HG02759 (cell line): ENCODE measurements around the gene OR52N4.
"Not testable (repeated sequence)": the region's sequence is repeated elsewhere in the genome, so short reads cannot be mapped to it uniquely, and the experiment has no call there.

ENCODE experiments used
- ATAC-seq: cut with Tn5 transposase; IDR thresholded peaks from one replicate; pipeline ENCODE4 v1.9.1; 2021; ENCODE audit warnings: mild to moderate bottlenecking, moderate library complexity; ENCODE audit not compliant: unreplicated experiment

OR52N4 gene

DNA sequence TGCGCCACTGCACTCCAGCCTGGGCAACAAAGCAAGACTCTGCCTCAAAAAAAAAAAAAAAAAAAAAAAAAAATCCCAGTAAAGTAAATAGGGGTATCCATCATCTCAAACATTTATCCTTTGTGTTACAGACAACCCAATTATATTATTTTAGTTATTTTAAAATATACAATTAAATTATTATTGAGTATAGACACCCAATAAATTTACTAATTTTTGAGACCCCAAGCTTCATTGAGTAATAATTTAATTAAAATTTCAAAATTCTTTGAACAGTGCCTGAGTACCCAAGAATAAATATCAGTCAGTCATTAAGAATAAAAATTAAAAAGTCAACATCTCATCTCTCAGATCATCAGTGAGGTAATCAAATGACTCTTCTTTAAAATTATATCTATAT lies at the start of gene OR52N4:
OR52N4 (plus strand) TSS at position 301 of the 400 bp plus-strand sequence. CDS start 498 bp downstream, outside the sequence.
- ATAC-seq, result no peak

DNA sequence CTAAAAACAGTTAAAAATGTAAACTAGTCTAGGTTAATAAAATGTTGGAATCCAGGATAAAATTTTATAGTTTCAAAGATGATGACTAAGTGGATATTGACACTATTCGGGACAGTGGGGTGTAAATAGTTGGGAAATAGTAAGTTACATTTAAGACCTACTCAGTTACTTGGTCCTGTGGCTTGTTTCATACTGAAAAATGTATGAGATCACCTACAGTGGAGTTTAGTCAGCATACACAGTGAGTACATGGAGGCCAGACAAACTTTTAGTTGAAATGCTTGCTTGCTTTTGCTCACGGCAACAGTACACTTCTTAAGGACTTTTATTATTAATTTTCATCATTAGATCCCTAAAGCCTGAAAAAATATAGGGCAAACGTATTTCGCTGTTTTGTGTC lies 48.4 kb upstream of the OR52N4 start:
- ATAC-seq, result no peak

DNA sequence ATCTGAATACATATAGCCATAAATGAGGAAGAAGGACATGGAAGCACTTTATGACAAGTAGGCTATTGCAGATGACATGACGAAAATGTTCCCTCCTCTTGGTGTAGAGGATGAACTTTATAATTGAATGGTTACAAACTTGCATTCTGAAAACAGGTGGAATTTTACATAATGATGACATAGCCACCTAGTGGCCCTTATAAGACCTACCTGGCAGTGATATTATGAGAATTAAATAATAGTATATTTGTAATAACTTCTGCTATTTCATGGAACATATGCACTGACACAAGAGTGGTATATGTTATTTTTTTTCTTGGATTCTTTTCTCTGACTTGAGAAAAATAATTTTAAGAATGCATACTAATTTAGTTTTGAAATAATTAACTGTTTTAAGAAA lies 41.5 kb upstream of the OR52N4 start:
- ATAC-seq, result no peak

DNA sequence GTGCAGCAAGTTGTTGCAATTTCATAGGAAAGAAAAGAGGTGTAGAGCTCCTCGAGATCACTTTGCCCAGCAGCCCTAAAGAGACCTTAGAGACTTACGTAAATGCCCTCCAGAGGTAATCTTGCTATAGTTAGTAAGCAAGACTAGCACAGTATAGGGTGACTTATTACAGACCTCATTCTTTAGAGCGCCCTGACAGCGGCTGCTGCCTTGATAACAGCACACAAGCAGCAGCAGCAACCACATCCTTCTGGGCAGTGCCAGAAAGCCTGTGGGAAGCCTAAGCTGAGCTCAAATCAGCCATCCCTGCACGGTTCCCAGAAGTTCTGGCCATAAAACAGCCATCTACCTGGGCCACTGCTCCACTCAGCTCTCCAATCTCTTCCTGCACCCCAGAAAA lies 40.3 kb upstream of the OR52N4 start:
- ATAC-seq, result no peak

DNA sequence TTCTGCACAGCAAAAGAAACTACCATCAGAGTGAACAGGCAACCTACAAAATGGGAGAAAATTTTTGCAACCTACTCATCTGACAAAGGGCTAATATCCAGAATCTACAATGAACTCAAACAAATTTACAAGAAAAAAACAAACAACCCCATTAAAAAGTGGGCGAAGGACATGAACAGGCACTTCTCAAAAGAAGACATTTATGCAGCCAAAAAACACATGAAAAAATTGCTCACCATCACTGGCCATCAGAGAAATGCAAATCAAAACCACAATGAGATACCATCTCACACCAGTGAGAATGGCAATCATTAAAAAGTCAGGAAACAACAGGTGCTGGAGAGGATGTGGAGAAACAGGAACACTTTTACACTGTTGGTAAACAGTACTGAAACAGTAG lies 37.5 kb upstream of the OR52N4 start:
- ATAC-seq, result not testable (repeated sequence)

DNA sequence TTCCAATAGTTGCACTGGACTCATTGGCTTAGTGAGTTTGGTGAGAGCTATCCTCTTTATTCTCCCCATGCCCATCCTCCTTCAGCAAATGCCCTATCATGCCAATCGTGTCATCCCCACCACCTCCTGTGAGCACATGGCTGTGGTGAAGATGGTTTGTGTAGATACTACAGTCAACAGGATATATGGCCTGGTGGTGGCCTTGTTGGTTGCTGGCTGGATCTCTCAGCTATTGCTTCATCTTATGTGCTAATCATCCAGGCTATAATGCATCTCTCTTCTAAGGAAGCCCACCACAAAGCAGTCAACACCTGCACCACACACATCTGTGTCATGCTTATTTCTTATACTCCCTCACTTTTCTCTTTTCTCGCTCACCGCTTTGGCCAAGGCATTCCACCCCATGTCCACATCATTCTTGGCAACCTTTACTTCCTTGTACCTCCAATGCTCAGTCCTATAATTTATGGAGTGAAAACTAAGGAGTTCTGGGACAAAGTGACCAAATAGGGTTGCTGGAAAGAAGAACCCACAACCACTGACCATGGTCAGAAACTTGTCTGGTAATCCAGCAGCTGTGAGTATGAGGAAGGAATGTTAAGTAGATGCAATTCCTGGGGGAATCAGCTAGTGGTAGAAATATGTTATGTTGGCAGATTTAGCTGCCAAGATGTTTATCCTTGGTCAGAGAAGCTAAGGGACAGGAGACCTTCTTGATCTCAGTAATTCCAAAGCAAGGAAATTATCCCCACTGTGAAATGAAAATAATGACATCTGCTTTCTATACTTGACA lies 34.1 kb upstream of the OR52N4 start:
- ATAC-seq, result no peak

DNA sequence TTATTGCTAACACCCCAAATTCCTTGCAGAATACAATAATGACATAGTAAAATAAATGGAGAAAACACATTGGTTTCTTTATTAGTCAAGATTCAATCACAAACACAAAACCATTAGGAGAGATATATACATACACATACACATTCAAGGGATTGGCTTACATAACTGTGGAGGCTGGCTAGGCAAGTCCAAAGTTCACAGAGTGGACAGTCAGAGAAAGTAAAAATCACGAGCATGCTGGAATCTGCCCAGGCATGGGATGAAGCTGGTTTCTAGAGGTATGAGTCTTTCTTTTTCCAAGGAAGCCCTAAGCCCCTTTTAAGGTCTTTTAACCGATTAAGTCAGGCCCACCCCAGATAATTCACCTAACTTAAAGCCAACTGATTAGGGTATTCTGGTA lies 31.4 kb upstream of the OR52N4 start:
- ATAC-seq, result no peak

DNA sequence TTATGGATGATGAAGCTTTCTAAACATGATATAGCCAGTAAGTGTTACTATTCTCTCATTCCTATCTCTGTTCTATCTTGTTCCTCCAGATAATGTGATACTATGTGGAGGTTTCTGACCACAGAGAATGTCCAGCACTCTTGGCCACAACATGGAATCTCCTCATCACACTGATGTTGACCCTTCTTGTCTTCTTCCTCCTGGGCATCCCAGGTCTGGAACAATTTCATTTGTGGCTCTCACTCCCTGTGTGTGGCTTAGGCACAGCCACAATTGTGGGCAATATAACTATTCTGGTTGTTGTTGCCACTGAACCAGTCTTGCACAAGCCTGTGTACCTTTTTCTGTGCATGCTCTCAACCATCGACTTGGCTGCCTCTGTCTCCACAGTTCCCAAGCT lies 27.7 kb upstream of the OR52N4 start:
- no peak for ATAC-seq

DNA sequence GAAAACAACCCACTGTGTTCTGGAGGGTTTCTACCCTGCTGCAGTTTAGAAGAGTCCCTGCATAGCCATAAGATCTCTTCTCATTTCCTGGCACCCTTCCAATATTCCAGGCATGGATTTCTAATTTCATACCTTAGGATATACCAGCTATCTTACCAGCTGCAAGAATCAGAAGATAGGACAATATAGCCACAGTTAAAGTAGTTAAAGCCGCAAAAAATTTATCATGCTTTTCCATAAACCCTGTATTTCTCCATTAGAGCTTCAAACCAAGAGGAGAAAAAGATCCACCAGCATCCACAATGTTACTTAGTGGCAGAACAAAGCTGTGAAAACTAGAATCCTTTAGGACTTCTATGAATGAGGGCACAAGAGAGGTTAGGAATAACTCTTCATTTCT lies 26.4 kb upstream of the OR52N4 start:
- ATAC-seq, result no peak

DNA sequence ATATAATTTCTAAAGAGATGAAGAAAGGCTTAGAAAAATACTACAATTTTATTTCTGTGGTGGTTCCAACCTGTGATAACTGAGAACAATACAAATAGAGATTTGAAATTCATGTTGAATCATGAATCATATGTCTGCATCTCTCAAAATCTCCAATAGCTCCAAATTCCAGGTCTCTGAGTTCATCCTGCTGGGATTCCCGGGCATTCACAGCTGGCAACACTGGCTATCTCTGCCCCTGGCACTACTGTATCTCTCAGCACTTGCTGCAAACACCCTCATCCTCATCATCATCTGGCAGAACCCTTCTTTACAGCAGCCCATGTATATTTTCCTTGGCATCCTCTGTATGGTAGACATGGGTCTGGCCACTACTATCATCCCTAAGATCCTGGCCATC lies 17.6 kb upstream of the OR52N4 start, which contains the start of gene OR56B1:
OR56B1 (plus strand) TSS at position 53 of the 400 bp plus-strand sequence; CDS start at position 122, 69 bp downstream.
- ATAC-seq, result no peak

DNA sequence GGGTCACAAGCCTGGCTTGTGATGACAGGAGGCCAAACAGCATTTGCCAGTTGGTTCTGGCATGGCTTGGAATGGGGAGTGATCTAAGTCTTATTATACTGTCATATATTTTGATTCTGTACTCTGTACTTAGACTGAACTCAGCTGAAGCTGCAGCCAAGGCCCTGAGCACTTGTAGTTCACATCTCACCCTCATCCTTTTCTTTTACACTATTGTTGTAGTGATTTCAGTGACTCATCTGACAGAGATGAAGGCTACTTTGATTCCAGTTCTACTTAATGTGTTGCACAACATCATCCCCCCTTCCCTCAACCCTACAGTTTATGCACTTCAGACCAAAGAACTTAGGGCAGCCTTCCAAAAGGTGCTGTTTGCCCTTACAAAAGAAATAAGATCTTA lies 17.0 kb upstream of the OR52N4 start:
- no peak for ATAC-seq

DNA sequence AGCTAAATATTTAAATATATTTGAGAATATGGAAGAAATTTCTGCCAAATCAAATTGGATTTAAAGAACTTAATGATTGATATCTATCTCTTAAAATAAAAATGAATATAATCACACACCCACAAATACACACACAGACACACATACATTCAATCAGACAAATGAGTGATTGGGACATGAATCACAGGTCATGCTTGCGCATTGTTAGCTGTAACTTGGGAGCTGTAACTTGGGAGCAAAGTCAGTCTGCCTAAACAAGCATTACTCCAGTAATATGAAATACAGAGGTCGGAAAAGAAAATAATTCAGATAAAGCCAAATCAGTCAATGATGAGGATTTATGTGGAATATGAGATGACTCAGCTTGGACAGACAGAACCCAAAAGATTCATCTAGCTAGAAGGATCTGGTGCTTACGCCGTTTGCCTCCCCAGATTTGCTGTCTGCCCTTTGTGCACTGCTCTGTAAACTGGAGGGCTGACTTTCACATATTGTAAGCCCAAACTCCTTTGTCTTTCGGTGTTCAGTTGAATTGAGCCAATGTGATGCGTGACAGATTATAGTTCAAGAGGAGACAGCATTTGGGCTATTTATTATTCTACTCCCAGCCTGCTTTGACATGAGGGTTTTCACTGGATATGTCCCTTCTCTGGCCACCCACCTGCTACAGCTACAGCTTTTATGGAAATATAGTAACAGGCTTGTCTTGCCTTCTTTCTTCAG lies 16.2 kb upstream of the OR52N4 start:
- no peak for ATAC-seq

DNA sequence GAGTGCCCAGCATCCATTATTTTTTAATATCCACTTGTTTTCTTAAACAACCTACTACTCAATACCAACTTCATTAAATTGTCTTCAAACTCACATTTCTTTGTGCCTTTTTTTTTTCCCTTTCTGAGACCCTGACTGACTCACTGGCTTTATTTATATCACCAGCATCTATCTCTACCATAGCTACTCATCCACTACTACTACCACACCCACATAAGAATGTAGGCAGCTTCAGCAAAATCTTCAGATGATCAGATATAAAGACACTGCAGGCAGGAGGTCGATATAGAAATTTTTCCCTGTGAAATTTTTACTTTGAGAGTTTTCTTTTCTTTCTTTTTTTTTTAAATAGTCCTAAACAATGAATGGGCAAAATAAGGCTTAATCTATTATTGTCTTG lies 15.6 kb upstream of the OR52N4 start:
- ATAC-seq, result no peak

DNA sequence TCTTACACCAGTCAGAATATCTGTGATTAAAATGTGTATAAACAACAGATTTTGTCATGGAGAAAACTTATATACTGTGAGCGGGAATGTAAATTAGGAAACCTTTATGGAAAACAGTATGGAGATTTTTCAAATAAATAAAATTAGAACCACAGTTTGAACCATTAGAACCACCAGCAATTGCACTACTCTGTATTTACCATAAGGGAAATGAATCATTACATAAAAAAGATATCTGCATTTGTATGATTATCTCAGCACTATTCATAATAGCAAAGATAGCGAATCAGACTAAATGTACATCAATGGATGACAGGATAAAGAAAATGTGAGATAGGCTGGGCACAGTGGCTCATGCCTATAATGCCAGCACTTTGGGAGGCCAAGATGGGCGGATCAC lies 7.4 kb upstream of the OR52N4 start:
- ATAC-seq, result no peak

DNA sequence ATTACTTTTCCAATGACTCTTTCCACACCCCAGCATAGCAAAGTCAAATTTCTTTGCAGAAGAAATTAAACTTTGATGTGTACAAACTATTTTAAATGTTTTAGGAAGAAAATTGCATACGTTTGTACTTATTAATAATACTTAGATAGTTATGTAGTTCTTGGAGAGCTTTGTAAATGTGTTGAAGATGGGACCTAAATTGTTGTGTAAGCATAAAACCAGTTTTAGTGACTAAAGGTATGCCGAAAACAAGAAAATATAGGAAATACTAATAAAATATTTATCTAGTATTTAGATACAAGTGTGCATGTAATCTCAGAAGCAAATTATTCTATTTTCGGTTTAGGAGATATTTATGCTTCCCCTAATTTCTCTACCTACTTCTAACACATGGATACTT lies 4.2 kb upstream of the OR52N4 start:
- no peak for ATAC-seq

DNA sequence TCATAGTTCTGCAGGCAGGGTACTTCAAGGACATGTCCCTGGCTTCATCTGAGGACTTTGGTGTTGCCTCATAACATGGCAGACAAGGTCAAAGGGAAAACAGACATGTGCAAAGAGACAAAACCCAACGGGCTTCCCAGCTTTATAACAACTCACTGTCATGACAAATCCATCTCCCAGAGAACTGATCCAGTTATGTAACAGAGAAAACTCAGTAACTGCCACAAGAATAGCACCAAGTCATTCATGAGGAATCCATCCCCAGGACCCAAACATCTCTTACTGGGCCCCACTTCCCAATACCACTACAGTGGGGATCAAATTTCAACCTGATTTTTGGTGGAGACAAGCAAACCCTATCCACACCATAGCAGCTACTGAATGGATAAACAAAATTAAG lies 13.0 kb downstream of the OR52N4 start:
- ATAC-seq, result no peak

DNA sequence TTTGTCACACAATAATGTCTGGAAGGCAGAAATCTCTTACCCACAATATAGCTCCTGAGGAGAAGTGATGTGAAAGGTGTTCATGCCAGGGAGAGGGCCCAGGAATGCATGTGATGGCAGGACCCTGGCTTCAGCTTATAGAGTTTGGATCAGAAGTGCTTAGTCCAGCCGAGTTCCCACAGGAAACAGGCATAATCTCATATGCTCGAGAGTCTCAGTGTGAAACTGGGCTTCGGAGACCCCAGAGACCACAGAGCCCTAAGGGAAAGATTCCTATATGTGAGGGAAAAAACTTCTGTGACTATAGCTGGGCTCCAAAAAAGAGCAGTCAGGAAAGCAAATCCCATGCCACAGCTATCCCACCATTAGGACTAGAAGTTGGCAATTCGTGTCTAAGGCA lies 29.2 kb downstream of the OR52N4 start, which contains the start of gene OR52N5:
OR52N5 (minus strand) TSS at position 101 of the 400 bp plus-strand sequence. CDS start 4,721 bp downstream, outside the sequence.
- ATAC-seq, result no peak

DNA sequence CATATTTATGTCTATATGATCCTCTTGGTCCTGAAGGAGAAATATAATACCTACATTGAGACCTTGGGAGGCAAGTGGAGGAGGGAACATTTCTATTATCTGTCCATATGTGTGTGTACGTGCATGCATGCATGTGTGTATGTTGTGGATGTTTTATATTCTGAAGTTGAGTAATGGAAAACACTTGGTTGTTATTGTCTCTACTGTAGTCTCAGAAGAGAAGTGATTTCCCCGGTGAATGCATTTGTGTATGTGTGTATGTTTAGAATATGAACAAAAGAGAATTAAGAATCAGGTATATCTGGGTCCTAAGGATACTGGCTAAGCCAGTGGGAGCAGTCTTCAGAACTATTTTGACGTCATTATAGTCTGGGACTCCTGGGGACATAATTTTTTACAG lies 37.1 kb downstream of the OR52N4 start, which contains the start of gene OR52N1:
OR52N1 (minus strand) TSS at position 101 of the 400 bp plus-strand sequence. CDS start 2,449 bp downstream, outside the sequence.
- ATAC-seq, result no peak

DNA sequence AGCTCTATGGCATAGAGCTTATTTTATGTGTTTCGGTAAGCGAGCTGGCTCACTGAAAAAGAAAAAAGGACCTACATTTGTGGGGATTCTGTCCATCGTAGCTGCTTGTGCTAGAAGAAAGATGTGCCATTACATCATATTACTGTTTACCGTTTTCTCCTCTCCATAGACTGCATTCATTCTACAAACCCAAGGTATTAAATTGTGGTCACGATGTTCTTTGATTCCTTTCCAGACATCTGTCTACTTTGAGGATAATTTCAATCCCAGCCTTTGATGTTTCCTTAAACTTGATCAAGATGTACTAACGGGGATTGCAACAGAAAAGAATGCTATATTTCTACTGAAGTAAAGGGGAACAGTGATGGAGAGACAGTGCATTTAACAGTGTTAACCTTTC lies 42.5 kb downstream of the OR52N4 start:
- ATAC-seq, result no peak

DNA sequence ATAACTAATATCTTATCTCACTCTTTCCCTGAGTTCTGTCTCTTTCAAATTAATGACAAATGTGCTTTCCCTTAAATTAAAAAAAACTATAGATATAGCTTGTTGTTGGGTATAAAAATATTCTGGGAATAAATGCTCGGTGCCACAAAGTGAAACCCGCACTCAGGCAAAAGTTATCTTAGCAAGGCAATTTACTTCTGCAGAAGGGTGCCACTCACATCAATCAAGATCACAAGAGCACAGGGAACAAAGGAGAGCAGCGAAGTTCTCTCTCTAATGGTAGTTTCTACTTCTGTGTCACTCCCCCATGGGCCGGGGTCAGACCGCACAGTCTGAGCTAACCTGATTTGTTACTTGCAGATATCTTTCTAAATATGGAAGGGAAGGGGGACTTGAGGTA lies 49.9 kb downstream of the OR52N4 start:
- ATAC-seq, result no peak
